ENCODE results near the gene CDCP2.

Gene CDCP2

DNA sequence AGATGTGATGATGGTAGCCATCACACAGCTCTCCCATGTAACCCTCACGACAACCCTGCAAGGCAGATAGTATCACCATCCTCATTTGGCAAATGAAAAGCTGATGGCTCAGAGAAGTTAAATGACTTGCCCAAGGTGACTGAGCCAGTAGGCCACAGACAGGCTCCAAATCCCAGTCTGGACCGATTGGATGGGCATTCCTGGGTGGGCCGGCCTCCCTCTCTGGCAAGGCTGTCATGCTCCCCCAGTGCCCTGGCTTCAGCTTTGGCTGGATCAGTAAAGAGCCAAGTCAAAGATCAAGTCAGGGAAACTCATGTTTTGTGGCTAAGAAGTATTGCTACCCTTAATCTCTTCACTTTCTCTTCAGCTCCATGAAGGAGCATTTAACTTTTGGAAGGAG lies 41.2 kb downstream of the CDCP2 start:
- TF ChIP-seq, protein P1, sequence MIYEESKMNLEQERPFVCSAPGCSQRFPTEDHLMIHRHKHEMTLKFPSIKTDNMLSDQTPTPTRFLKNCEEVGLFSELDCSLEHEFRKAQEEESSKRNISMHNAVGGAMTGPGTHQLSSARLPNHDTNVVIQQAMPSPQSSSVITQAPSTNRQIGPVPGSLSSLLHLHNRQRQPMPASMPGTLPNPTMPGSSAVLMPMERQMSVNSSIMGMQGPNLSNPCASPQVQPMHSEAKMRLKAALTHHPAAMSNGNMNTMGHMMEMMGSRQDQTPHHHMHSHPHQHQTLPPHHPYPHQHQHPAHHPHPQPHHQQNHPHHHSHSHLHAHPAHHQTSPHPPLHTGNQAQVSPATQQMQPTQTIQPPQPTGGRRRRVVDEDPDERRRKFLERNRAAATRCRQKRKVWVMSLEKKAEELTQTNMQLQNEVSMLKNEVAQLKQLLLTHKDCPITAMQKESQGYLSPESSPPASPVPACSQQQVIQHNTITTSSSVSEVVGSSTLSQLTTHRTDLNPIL (CRISPR knock-in tag; IDR thresholded peaks at IDR 0.05; ENCODE audit: low read depth), result no peak
- no peak for ATAC-seq

- ATAC-seq, result no peak
- no peak for TF ChIP-seq POU6F1 (CRISPR knock-in tag; IDR thresholded peaks at IDR 0.05; ENCODE audit: borderline replicate concordance, low read depth)
- TF ChIP-seq CSDC2 (CRISPR knock-in tag; IDR thresholded peaks at IDR 0.05), result no peak
- no peak for TF ChIP-seq ZNF8 (CRISPR knock-in tag; IDR thresholded peaks at IDR 0.05)
- no peak for TF ChIP-seq TCF4 (CRISPR knock-in tag; IDR thresholded peaks at IDR 0.05; ENCODE audit: borderline replicate concordance)
- no peak for TF ChIP-seq ZNF565 (CRISPR knock-in tag; conservative IDR thresholded peaks at IDR 0.05; ENCODE audit: low read depth)
- no peak for TF ChIP-seq PPARA (CRISPR knock-in tag; IDR thresholded peaks at IDR 0.05; ENCODE audit: borderline replicate concordance)
- TF ChIP-seq ARNTL (CRISPR knock-in tag; IDR thresholded peaks at IDR 0.05; ENCODE audit: borderline replicate concordance, low read depth), result no peak
- TF ChIP-seq ISL1 (CRISPR knock-in tag; IDR thresholded peaks at IDR 0.05), result no peak
- no peak for TF ChIP-seq OSR1 (CRISPR knock-in tag; IDR thresholded peaks at IDR 0.05)
- no peak for TF ChIP-seq TOX (CRISPR knock-in tag; IDR thresholded peaks at IDR 0.05; ENCODE audit: borderline replicate concordance)
- no peak for TF ChIP-seq GLIS3 (CRISPR knock-in tag; IDR thresholded peaks at IDR 0.05)
- TF ChIP-seq, protein P2, sequence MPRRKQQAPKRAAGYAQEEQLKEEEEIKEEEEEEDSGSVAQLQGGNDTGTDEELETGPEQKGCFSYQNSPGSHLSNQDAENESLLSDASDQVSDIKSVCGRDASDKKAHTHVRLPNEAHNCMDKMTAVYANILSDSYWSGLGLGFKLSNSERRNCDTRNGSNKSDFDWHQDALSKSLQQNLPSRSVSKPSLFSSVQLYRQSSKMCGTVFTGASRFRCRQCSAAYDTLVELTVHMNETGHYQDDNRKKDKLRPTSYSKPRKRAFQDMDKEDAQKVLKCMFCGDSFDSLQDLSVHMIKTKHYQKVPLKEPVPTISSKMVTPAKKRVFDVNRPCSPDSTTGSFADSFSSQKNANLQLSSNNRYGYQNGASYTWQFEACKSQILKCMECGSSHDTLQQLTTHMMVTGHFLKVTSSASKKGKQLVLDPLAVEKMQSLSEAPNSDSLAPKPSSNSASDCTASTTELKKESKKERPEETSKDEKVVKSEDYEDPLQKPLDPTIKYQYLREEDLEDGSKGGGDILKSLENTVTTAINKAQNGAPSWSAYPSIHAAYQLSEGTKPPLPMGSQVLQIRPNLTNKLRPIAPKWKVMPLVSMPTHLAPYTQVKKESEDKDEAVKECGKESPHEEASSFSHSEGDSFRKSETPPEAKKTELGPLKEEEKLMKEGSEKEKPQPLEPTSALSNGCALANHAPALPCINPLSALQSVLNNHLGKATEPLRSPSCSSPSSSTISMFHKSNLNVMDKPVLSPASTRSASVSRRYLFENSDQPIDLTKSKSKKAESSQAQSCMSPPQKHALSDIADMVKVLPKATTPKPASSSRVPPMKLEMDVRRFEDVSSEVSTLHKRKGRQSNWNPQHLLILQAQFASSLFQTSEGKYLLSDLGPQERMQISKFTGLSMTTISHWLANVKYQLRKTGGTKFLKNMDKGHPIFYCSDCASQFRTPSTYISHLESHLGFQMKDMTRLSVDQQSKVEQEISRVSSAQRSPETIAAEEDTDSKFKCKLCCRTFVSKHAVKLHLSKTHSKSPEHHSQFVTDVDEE (CRISPR knock-in tag; IDR thresholded peaks at IDR 0.05), result no peak
- TF ChIP-seq, protein P1 (CRISPR knock-in tag; IDR thresholded peaks at IDR 0.05; ENCODE audit: low read depth), result no peak
- no peak for TF ChIP-seq CSRNP3 (CRISPR knock-in tag; IDR thresholded peaks at IDR 0.05)
- TF ChIP-seq SNAI2 (CRISPR knock-in tag; IDR thresholded peaks at IDR 0.05), result no peak
- TF ChIP-seq, protein P3, sequence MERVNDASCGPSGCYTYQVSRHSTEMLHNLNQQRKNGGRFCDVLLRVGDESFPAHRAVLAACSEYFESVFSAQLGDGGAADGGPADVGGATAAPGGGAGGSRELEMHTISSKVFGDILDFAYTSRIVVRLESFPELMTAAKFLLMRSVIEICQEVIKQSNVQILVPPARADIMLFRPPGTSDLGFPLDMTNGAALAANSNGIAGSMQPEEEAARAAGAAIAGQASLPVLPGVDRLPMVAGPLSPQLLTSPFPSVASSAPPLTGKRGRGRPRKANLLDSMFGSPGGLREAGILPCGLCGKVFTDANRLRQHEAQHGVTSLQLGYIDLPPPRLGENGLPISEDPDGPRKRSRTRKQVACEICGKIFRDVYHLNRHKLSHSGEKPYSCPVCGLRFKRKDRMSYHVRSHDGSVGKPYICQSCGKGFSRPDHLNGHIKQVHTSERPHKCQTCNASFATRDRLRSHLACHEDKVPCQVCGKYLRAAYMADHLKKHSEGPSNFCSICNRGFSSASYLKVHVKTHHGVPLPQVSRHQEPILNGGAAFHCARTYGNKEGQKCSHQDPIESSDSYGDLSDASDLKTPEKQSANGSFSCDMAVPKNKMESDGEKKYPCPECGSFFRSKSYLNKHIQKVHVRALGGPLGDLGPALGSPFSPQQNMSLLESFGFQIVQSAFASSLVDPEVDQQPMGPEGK (CRISPR knock-in tag; IDR thresholded peaks at IDR 0.05; ENCODE audit: borderline replicate concordance), result no peak
- TF ChIP-seq BACH2 (CRISPR knock-in tag; IDR thresholded peaks at IDR 0.05; ENCODE audit: borderline replicate concordance), result no peak
These were observed 41.8 kb downstream of the CDCP2 start for GRCh38 chr1:54110996-54111395.

GRCh38 chr1:54109129-54110090 lies 43.4 kb downstream of the CDCP2 start:
- TF ChIP-seq CSRNP3 (CRISPR knock-in tag; IDR thresholded peaks at IDR 0.05), result no peak
- ATAC-seq, result no peak

Data from SK-N-SH treated with all-trans-retinoic acid at 6 μM for 48 hours (cell line).